Central memory CD8-positive, alpha-beta T cell (primary cell): Measurements from ENCODE around the gene PADI6.

Source experiments
- ATAC-seq: fragments of 150-1000 bp; cut with Tn5 transposase; replicated peaks from 2 replicates; pipeline ENCODE4 v1.10.0; 2022; ENCODE audit warnings: mild to moderate bottlenecking, moderate FRiP score, moderate number of reproducible peaks; ENCODE audit not compliant: poor library complexity, severe bottlenecking; ENCODE audit errors: extremely low read depth
- DNase-seq, 2 donors: peaks; one replicate each; pipeline ENCODE4 v3.0.0; 2021; ENCODE audit warnings: low spot score in 2 of 2
- H3K27ac Mint-ChIP-seq: one replicate; pipeline ENCODE4 v1.8.0; 2022; ENCODE audit warnings: low read depth, mild to moderate bottlenecking, moderate library complexity, mixed read lengths
- H3K27me3 Mint-ChIP-seq: one replicate; pipeline ENCODE4 v1.8.0; 2022; ENCODE audit warnings: mixed read lengths
- H3K36me3 Mint-ChIP-seq: one replicate; pipeline ENCODE4 v1.8.0; 2022; ENCODE audit warnings: mild to moderate bottlenecking, moderate library complexity, mixed read lengths; ENCODE audit not compliant: insufficient read depth
- H3K4me1 Mint-ChIP-seq: one replicate; pipeline ENCODE4 v1.8.0; 2022; ENCODE audit warnings: mixed read lengths
- H3K4me3 Mint-ChIP-seq: one replicate; pipeline ENCODE4 v1.8.0; 2022; ENCODE audit warnings: mild to moderate bottlenecking, moderate library complexity, mixed read lengths
- H3K9me3 Mint-ChIP-seq: one replicate; pipeline ENCODE4 v1.8.0; 2022; ENCODE audit warnings: mixed read lengths

Gene PADI6

GRCh38 chr1:17416389-17416788 is 44.4 kb downstream of the PADI6 start:
- Mint-ChIP-seq H3K4me1 (peaks cover 12% of the 10 kb centered on the region), H3K4me3 (no peak overlapping the region), H3K9me3 (no peaks in the 10 kb centered on the region), H3K27ac (peak overlapping the region; percentile 35), H3K27me3 (no peaks in the 10 kb centered on the region), H3K36me3 (peaks cover 80% of the 10 kb centered on the region)
- DNase-seq (no peak), ATAC-seq (no peak)

GRCh38 chr1:17419626-17420328 is 47.8 kb downstream of the PADI6 start:
- peaks cover 14% of the 10 kb centered on the region for H3K4me1 Mint-ChIP-seq
- peak overlapping the region; percentile 57 for H3K27ac Mint-ChIP-seq
- H3K27me3 Mint-ChIP-seq: no peaks in the 10 kb centered on the region
- ATAC-seq (peak; percentile 52), DNase-seq (peak; percentile 34 to 73)
- H3K9me3 Mint-ChIP-seq: no peaks in the 10 kb centered on the region
- H3K4me3 Mint-ChIP-seq: no peak overlapping the region
- peaks cover 82% of the 10 kb centered on the region for H3K36me3 Mint-ChIP-seq

GRCh38 chr1:17420391-17420918 is 48.5 kb downstream of the PADI6 start:
- no peak for ATAC-seq
- Mint-ChIP-seq H3K4me3 (no peak overlapping the region), H3K9me3 (no peaks in the 10 kb centered on the region), H3K27me3 (no peaks in the 10 kb centered on the region), H3K4me1 (peaks cover 19% of the 10 kb centered on the region), H3K27ac (no peak overlapping the region), H3K36me3 (peaks cover 80% of the 10 kb centered on the region)
- DNase-seq: no peak

- peaks cover 31% of the 10 kb centered on the region for H3K4me1 Mint-ChIP-seq
- ATAC-seq (no peak), DNase-seq (no peak)
- no peak overlapping the region for H3K4me3 Mint-ChIP-seq
- H3K27me3 Mint-ChIP-seq: no peaks in the 10 kb centered on the region
- H3K9me3 Mint-ChIP-seq: no peaks in the 10 kb centered on the region
- no peak overlapping the region for H3K27ac Mint-ChIP-seq
- peaks cover 78% of the 10 kb centered on the region for H3K36me3 Mint-ChIP-seq
Observed at GRCh38 chr1:17422461-17422860, 50.5 kb downstream of the PADI6 start.

DNA sequence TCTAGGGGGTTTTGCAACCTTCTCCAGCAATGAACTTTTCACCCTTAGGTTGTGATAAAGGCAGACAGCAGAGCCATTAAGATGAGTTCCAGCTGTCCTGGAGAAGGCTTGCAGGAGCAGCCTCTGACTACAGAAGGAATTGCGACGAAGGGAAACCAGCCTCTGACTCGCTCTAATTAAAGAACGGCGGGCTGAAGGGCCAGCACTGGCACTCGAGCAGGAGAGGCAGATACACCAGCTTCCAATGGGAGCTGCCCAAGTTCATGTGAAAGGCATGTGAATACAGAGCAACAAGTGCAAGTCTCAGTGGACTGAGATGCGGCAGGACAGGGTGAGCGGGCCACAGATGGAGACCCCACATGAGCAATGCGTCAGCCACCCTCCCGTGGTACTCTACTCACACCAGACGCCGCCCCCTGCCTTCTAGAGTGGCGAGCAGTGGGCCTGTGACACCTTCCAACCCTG is 51.8 kb downstream of the PADI6 start:
- Mint-ChIP-seq H3K27ac (peak overlapping the region; percentile 71), H3K36me3 (peaks cover 74% of the 10 kb centered on the region)

GRCh38 chr1:17425806-17426600 is 54.0 kb downstream of the PADI6 start:
- H3K27ac Mint-ChIP-seq: peak overlapping the region; percentile 25
- H3K4me3 Mint-ChIP-seq: no peak overlapping the region
- H3K9me3 Mint-ChIP-seq: no peaks in the 10 kb centered on the region
- ATAC-seq: no peak
- H3K4me1 Mint-ChIP-seq: peaks cover 33% of the 10 kb centered on the region
- peaks cover 67% of the 10 kb centered on the region for H3K36me3 Mint-ChIP-seq
- H3K27me3 Mint-ChIP-seq: no peaks in the 10 kb centered on the region
- no peak for DNase-seq

More for the DNA sequence above, 51.8 kb downstream of the PADI6 start:
- Mint-ChIP-seq H3K4me1 (peaks cover 31% of the 10 kb centered on the region), H3K27me3 (no peaks in the 10 kb centered on the region), H3K4me3 (no peak overlapping the region), H3K9me3 (no peaks in the 10 kb centered on the region)
- ATAC-seq (no peak), DNase-seq (no peak)

DNA sequence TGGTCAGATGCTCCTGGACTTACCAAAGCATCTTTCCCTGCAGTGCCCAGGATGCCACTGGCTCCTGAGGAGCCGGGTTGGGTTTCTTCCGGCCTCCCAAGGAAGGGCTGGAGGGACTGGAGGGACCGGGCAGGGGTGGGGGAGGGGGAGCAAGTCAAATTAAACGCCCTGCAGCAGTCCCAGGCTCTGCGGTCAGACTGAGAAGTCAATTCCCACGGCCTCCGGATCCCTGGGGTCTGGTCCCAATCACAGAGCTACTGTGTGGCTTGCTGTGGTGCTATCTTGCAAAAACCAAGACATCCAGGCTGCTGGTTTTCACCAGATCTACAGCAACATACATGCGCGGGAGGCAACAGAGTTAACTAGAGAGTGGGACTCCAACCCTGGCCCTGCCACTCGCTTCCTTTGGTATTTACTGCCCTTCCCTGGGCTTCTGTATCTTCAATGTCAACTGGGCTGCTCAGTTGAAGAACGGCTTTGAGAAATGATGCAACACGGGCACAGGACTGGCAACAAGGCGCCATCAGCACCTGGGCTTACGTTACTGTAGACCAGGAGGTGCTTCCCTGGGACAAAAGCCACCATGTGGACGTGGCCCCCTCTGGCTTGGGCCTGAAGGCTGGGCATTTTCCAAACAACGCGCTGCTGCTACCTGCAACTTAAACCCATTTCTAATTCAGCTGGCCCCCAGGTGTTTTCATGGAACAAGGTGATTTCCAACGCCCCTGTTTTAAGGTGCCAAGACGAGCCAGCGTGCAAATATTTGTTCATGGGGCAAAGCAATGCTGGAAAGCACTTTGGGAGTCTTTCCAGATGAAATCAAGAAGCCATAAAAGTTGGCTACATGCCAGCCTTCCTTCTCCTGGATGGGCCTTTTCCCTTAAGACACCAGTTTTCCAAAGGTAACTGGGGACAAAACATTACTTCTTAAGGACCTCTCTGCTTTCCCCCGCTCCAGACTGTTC is 56.0 kb downstream of the PADI6 start:
- DNase-seq: no peak
- ATAC-seq: no peak
- Mint-ChIP-seq H3K27me3 (no peaks in the 10 kb centered on the region), H3K4me3 (no peak overlapping the region), H3K4me1 (peaks cover 39% of the 10 kb centered on the region), H3K36me3 (peaks cover 58% of the 10 kb centered on the region), H3K9me3 (no peaks in the 10 kb centered on the region), H3K27ac (peak overlapping the region; percentile 51)

DNA sequence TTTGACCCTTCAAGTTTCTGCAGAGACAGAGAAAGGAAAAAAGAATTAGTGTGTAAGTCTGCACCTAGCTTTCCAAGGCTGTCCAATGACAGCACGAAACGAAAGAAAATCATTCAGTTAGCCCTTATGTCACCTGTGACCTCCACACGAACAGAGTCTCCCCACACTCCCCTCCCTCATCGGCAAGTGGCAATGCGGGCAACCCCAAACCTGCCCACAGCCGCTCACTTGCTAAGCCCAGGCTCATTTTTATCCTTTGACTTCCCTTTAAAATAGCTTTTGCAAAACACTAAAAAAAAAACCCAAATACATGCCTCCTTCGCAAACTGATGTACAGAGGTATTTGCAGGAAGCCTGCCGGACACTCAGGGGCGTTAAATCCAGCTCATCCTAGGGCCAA is 57.2 kb downstream of the PADI6 start:
- DNase-seq (no peak), ATAC-seq (no peak)
- Mint-ChIP-seq H3K36me3 (peaks cover 54% of the 10 kb centered on the region), H3K9me3 (no peaks in the 10 kb centered on the region), H3K4me1 (peaks cover 39% of the 10 kb centered on the region), H3K27me3 (no peaks in the 10 kb centered on the region), H3K27ac (no peak overlapping the region), H3K4me3 (no peak overlapping the region)

DNA sequence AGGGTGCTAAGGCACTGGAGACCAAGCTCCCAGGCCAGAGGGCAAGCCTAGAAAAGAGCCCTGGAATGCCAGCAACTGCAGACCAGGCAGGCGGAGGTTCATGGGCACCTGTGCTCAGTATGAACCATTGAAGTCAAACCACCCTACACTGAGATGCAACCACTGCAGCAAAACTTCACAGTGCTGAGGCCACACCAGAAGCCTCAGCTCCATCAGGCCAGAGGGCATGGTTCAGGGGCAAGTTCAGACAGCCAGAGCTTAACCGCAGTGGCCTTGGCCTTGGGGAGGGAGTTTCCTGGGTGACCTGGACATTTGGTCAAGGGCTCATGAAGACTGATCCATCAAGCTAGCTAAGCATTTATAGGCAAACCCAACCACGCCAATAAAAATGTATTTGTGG is 60.4 kb downstream of the PADI6 start:
- Mint-ChIP-seq H3K27me3 (no peaks in the 10 kb centered on the region), H3K4me3 (no peak overlapping the region), H3K36me3 (peaks cover 35% of the 10 kb centered on the region), H3K9me3 (no peaks in the 10 kb centered on the region), H3K4me1 (peaks cover 41% of the 10 kb centered on the region), H3K27ac (peak overlapping the region; percentile 68)
- DNase-seq (no peak), ATAC-seq (no peak)

DNA sequence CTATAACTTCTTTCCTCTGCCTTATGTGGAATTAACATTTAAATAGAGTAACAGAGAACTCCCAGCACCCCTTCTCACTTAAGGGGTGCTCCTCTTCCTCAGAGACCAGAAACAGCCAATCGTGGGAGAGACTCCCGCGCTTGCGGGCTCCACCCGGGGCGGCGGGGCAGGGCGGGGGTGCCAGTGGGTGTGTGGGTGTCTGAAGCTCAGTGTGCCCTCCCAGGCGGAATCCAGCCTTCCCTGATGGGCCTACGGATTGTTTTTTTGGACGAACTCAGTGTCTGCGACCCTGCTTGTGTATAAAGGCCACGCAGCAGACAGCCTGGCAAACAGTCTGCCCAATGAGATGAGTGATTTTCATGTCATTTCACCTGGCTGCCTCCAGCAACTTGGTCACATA is 61.3 kb downstream of the PADI6 start:
- Mint-ChIP-seq H3K27me3 (no peaks in the 10 kb centered on the region), H3K4me3 (no peak overlapping the region), H3K9me3 (no peaks in the 10 kb centered on the region), H3K27ac (no peak overlapping the region), H3K4me1 (peaks cover 41% of the 10 kb centered on the region), H3K36me3 (peaks cover 32% of the 10 kb centered on the region)
- ATAC-seq (no peak), DNase-seq (no peak)

DNA sequence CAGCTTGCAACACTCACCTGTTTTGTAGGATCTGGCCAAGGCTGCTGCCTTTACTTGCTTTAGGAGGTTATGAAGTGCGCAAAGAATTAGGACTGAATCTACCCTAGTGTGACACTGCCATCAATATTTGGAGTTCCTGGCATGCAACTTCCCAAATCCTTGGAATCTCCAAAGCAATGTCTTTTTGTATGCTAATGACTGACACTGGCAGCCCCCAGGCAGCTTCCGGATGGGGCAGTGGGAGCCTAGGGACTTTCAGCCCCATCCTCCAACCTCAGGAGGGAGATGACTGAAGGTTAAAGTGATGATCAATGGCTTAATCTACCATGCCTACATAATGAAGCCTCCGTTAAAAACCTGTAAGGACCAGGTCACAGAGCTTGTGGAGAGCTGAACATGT is 62.0 kb downstream of the PADI6 start:
- Mint-ChIP-seq H3K27ac (no peak overlapping the region), H3K4me3 (no peak overlapping the region), H3K4me1 (peaks cover 45% of the 10 kb centered on the region), H3K27me3 (no peaks in the 10 kb centered on the region), H3K9me3 (no peaks in the 10 kb centered on the region), H3K36me3 (peaks cover 32% of the 10 kb centered on the region)
- no peak for ATAC-seq
- no peak for DNase-seq

- ATAC-seq (no peak), DNase-seq (no peak)
- Mint-ChIP-seq H3K36me3 (peaks cover 33% of the 10 kb centered on the region), H3K4me1 (peaks cover 44% of the 10 kb centered on the region), H3K4me3 (no peak overlapping the region), H3K27me3 (no peaks in the 10 kb centered on the region), H3K9me3 (no peaks in the 10 kb centered on the region), H3K27ac (no peak overlapping the region)
Observed at GRCh38 chr1:17434601-17435000, 62.6 kb downstream of the PADI6 start.
